WTC11 (cell line): ENCODE data around the gene TRAPPC10. TPM values are rescaled to one million over a fixed set of nuclear protein-coding genes. Genes with fewer than 3 reads are reported as not detected.

Source experiments
- ATAC-seq: fragments of 200-7000 bp; cut with Tn5 transposase; 2 replicates; pipeline ENCODE4 v1.10.0; 2021; ENCODE audit warnings: mild to moderate bottlenecking, moderate library complexity
- CTCF ChIA-PET: fragments of 300-600 bp; sonication (Branson Sonifier 250); formaldehyde crosslinking; loops from one replicate; lab custom pipeline; 2021; ENCODE audit warnings: antibody characterized with exemption; lab: Charles Lee
- POLR2A ChIA-PET: fragments of 350-600 bp; sonication (Branson Sonifier 250); formaldehyde crosslinking; loops from one replicate; lab custom pipeline; 2021; ENCODE audit warnings: antibody characterized with exemption; lab: Charles Lee
- DNase-seq: peaks from one replicate; pipeline ENCODE4 v3.0.0; 2021; ENCODE audit warnings: low spot score
- H3K27ac Mint-ChIP-seq: 2 replicates; pipeline ENCODE4 v1.8.0; 2021; ENCODE audit warnings: mixed read lengths
- H3K27me3 Mint-ChIP-seq: 2 replicates; pipeline ENCODE4 v1.8.0; 2021; ENCODE audit warnings: low read depth, mild to moderate bottlenecking, moderate library complexity, mixed read lengths
- H3K36me3 Mint-ChIP-seq: 2 replicates; pipeline ENCODE4 v1.8.0; 2021; ENCODE audit warnings: mixed read lengths
- H3K4me1 Mint-ChIP-seq: 2 replicates; pipeline ENCODE4 v1.8.0; 2022; ENCODE audit warnings: mixed read lengths
- H3K4me3 Mint-ChIP-seq: 2 replicates; pipeline ENCODE4 v1.8.0; 2021; ENCODE audit warnings: mild to moderate bottlenecking, moderate library complexity, mixed read lengths
- H3K9me3 Mint-ChIP-seq: 2 replicates; pipeline ENCODE4 v1.8.0; 2021; ENCODE audit warnings: mixed read lengths
- ETV6 ChIP-seq: sonication (generic); formaldehyde crosslinking; IDR thresholded peaks from 2 replicates; pipeline ENCODE4 v1.8.1; 2022; ENCODE audit warnings: mild to moderate bottlenecking, missing genetic modification reagents
- FOXK1 ChIP-seq: sonication (generic); formaldehyde crosslinking; IDR thresholded peaks from 2 replicates; pipeline ENCODE4 v1.8.0; 2022; ENCODE audit warnings: mild to moderate bottlenecking, moderate library complexity, missing genetic modification reagents
- IRF2 ChIP-seq: sonication (generic); formaldehyde crosslinking; IDR thresholded peaks from 2 replicates; pipeline ENCODE4 v1.8.0; 2022; ENCODE audit warnings: low read depth, missing genetic modification reagents, borderline replicate concordance
- NR2C2 ChIP-seq: sonication (generic); formaldehyde crosslinking; IDR thresholded peaks from 2 replicates; pipeline ENCODE4 v1.8.0; 2022; ENCODE audit warnings: mild to moderate bottlenecking, missing genetic modification reagents
- RELA ChIP-seq: sonication (generic); formaldehyde crosslinking; IDR thresholded peaks from 2 replicates; pipeline ENCODE4 v1.8.1; 2022; ENCODE audit warnings: missing genetic modification reagents, mild to moderate bottlenecking, borderline replicate concordance
- SMAD3 ChIP-seq: sonication (generic); formaldehyde crosslinking; IDR thresholded peaks from 2 replicates; pipeline ENCODE4 v1.8.0; 2022; ENCODE audit warnings: missing genetic modification reagents, mild to moderate bottlenecking, borderline replicate concordance
- SP1 ChIP-seq: sonication (generic); formaldehyde crosslinking; conservative IDR thresholded peaks from 2 replicates; pipeline ENCODE4 v1.8.1; 2022; ENCODE audit warnings: missing genetic modification reagents
- ZNF219 ChIP-seq: sonication (generic); formaldehyde crosslinking; IDR thresholded peaks from 2 replicates; pipeline ENCODE4 v1.8.0; 2023; ENCODE audit warnings: missing genetic modification reagents, mild to moderate bottlenecking, borderline replicate concordance
- ZNF317 ChIP-seq: sonication (generic); formaldehyde crosslinking; IDR thresholded peaks from 2 replicates; pipeline ENCODE4 v1.8.1; 2023; ENCODE audit warnings: low read depth, mild to moderate bottlenecking, moderate library complexity, missing genetic modification reagents, borderline replicate concordance
- ZNF423 ChIP-seq: fragments of 250-450 bp; sonication (Bioruptor Pico); IDR thresholded peaks from 2 replicates; pipeline ENCODE4 v2.1.2; 2022; ENCODE audit warnings: mild to moderate bottlenecking, moderate library complexity
- ZNF671 ChIP-seq: fragments of 250-450 bp; sonication (Bioruptor Pico); IDR thresholded peaks from 2 replicates; pipeline ENCODE4 v1.8.0; 2021; ENCODE audit warnings: mild to moderate bottlenecking
- total RNA-seq: library from RNA; stranded (reverse); gene quantifications from 3 replicates; pipeline ENCODE4 v1.2.3, GENCODE V29; 2021
- TF ChIP-seq, protein P1 (sequence below): sonication (generic); formaldehyde crosslinking; IDR thresholded peaks from 2 replicates; pipeline ENCODE4 v1.8.1; 2022; ENCODE audit warnings: mild to moderate bottlenecking, moderate library complexity, missing genetic modification reagents
- TF ChIP-seq, protein P2 (sequence below): sonication (generic); formaldehyde crosslinking; IDR thresholded peaks from 2 replicates; pipeline ENCODE4 v1.8.0; 2023; ENCODE audit warnings: missing genetic modification reagents
- TF ChIP-seq, protein P3 (sequence below): sonication (generic); formaldehyde crosslinking; IDR thresholded peaks from 2 replicates; pipeline ENCODE4 v1.8.0; 2022; ENCODE audit warnings: mild to moderate bottlenecking, missing genetic modification reagents
- TF ChIP-seq, protein P4 (sequence below): fragments of 250-450 bp; sonication (Bioruptor Pico); IDR thresholded peaks from 2 replicates; pipeline ENCODE4 v1.8.0; 2021; ENCODE audit warnings: mild to moderate bottlenecking
- TF ChIP-seq, protein P5 (sequence below): sonication (generic); formaldehyde crosslinking; IDR thresholded peaks from 2 replicates; pipeline ENCODE4 v1.8.1; 2022; ENCODE audit warnings: low read depth, mild to moderate bottlenecking, moderate library complexity, missing genetic modification reagents, borderline replicate concordance
- TF ChIP-seq, protein P6 (sequence below): sonication (generic); formaldehyde crosslinking; IDR thresholded peaks from 2 replicates; pipeline ENCODE4 v1.8.1; 2023; ENCODE audit warnings: mild to moderate bottlenecking, missing genetic modification reagents, borderline replicate concordance

Gene TRAPPC10
- total RNA-seq, 1 experiment from 2014 or later: 34.5 TPM

DNA sequence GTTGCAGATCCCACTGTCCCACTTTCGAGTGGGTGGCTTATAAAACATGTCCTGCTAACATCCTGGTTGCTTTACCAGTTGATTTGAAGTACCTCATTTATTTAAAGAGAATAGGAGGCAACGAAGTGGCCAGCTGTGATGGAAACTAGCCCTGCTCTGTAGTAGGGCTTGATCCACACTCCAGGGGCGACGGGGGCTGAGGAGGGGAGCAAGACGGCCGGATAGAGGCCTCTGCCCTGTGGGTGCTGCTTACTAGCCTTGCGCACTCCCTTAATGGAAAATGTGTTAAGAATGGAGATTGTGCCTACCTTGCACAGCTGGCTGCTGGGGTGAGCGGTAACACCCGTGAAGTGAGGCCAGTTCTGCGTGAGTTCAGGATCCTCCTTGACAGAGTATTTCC lies 54.0 kb downstream of the TRAPPC10 start:
- H3K27me3 Mint-ChIP-seq: no peaks in the 10 kb centered on the region
- no peak overlapping the region for H3K4me3 Mint-ChIP-seq
- CTCF ChIA-PET: no interaction called here
- TF ChIP-seq ZNF671: no peak
- no peak for TF ChIP-seq ZNF317 (CRISPR knock-in tag)
- TF ChIP-seq NR2C2 (CRISPR knock-in tag): no peak
- TF ChIP-seq FOXK1 (CRISPR knock-in tag): no peak
- TF ChIP-seq, protein P1, sequence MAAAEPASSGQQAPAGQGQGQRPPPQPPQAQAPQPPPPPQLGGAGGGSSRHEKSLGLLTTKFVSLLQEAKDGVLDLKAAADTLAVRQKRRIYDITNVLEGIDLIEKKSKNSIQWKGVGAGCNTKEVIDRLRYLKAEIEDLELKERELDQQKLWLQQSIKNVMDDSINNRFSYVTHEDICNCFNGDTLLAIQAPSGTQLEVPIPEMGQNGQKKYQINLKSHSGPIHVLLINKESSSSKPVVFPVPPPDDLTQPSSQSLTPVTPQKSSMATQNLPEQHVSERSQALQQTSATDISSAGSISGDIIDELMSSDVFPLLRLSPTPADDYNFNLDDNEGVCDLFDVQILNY (CRISPR knock-in tag): no peak
- H3K9me3 Mint-ChIP-seq: no peaks in the 10 kb centered on the region
- no peak for ATAC-seq
- POLR2A ChIA-PET: no interaction called here
- peak overlapping the region; percentile 39 for H3K27ac Mint-ChIP-seq
- peaks cover 5% of the 10 kb centered on the region; the same call in 1 of the 2 replicates for H3K4me1 Mint-ChIP-seq
- peaks cover 12% of the 10 kb centered on the region for H3K36me3 Mint-ChIP-seq
- DNase-seq: no peak

DNA sequence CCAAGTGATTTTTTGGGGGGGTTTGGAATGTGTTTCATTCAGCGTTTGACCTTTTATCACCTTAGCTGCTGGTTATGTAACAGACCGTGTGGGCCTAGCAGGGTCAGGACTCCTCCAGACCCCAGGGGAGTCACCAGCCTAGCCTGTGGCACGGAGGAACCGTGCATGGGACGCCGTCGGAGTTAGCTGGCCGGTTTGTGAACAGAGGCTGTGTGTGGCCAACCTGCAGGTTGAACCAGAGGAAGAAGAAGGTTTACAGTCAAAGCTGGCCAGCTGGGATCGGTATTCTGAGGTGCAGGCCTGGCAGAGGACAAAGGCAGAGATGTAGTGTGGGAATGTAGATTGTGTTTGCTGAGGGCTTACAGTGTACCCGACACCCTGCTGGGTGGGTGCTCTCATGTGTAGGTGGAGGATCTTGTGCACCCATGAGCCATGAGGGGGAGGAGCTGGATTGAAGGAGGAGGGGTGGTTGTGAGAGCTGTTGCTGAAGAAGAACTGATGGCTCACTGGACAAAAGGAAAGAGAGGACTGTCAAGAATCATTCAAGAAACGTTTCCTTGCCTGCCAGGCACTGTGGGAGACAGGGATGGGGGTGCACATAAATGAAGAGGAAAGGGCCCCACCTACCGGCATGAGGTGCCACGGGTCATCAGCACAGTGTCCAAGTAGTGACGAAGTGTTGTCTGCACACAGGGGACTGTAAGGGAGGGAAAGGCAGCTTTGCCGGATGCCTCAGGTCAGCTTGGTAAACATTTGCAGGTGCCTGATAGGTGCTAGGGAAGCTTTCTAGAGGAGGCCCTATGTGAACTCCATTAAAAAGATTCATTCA lies 55.1 kb downstream of the TRAPPC10 start:
- ChIA-PET CTCF (no interaction called here), POLR2A (no interaction called here)
- no peak for DNase-seq
- ATAC-seq: no peak
- Mint-ChIP-seq H3K36me3 (peaks cover 12% of the 10 kb centered on the region), H3K9me3 (no peaks in the 10 kb centered on the region), H3K27me3 (no peaks in the 10 kb centered on the region), H3K4me1 (peaks cover 5% of the 10 kb centered on the region; the same call in 1 of the 2 replicates), H3K4me3 (no peak overlapping the region), H3K27ac (peak overlapping the region; percentile 75)
- TF ChIP-seq, protein P2, sequence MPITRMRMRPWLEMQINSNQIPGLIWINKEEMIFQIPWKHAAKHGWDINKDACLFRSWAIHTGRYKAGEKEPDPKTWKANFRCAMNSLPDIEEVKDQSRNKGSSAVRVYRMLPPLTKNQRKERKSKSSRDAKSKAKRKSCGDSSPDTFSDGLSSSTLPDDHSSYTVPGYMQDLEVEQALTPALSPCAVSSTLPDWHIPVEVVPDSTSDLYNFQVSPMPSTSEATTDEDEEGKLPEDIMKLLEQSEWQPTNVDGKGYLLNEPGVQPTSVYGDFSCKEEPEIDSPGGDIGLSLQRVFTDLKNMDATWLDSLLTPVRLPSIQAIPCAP (CRISPR knock-in tag): no peak
- peak; percentile 7; the same call in 1 of the 2 replicates for TF ChIP-seq ZNF423 (CRISPR knock-in tag)

DNA sequence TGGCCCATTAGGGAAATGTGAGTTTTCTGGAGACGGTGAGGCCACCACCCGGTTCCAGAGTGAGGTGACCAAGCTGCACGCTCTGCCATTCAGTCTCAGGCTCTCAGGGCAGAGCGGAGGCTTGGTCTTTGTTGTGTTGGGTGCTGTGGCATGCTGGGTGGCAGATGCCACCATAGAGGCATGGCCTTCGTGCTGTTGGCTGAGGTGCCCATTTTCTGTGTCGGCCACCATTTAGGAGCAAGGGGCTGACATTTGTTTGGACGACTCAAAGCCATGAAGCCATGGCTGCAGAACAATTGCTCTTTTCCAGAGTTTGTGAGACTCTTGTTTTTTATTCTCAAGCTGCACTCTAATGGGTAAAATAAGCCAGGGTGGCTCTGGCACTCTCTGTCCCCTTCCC lies 58.3 kb downstream of the TRAPPC10 start:
- no peak for TF ChIP-seq ETV6 (CRISPR knock-in tag)
- TF ChIP-seq, protein P3, sequence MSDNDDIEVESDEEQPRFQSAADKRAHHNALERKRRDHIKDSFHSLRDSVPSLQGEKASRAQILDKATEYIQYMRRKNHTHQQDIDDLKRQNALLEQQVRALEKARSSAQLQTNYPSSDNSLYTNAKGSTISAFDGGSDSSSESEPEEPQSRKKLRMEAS (CRISPR knock-in tag): no peak
- TF ChIP-seq, protein P4, sequence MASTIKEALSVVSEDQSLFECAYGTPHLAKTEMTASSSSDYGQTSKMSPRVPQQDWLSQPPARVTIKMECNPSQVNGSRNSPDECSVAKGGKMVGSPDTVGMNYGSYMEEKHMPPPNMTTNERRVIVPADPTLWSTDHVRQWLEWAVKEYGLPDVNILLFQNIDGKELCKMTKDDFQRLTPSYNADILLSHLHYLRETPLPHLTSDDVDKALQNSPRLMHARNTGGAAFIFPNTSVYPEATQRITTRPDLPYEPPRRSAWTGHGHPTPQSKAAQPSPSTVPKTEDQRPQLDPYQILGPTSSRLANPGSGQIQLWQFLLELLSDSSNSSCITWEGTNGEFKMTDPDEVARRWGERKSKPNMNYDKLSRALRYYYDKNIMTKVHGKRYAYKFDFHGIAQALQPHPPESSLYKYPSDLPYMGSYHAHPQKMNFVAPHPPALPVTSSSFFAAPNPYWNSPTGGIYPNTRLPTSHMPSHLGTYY: no peak
- Mint-ChIP-seq H3K9me3 (no peaks in the 10 kb centered on the region), H3K4me3 (no peak overlapping the region), H3K4me1 (peaks cover 5% of the 10 kb centered on the region; the same call in 1 of the 2 replicates), H3K36me3 (peaks cover 17% of the 10 kb centered on the region), H3K27me3 (no peaks in the 10 kb centered on the region), H3K27ac (no peak overlapping the region)
- POLR2A ChIA-PET: no interaction called here
- DNase-seq: no peak
- CTCF ChIA-PET: interaction anchor here (0.5 kb wide), 1 partner anchor 1069 kb away, joined by 3 read pairs; no protein-coding TSS in a partner anchor
- no peak for ATAC-seq

DNA sequence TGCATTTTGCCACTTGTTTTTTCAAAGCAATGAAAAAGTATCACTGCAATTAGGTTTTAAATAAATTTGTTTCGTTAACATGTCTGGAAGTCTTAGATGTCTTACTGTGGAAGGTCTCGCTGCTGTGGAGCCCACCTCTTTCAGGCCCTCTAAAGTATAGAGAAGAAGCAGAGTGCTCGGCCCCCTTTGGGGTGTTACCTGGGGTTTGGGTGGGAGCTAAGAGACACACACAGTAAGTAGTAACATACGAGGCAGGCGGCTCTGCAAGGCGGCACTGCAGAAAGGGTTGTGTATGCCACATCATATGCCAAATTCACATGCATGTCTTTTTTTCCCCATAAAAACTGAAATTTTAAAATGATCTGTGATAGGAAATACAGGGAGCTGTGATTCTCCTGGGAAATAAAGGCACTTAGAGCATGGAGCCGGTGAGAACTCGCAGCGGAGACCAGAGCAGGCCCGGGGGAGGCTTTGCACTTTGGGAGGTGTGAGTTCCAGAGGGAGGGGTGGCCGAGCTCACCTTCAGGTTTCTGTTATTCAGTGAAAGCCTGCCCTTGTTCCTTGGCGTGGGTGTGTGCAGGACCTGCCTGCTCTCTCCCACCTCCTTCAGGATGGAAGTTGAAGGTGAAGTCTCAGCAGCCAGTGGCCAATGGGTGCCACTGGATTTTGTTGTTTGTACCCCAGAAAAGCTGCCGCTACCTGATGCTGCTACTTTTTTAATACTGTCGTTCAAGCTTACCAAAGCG lies 59.4 kb downstream of the TRAPPC10 start:
- Mint-ChIP-seq H3K9me3 (no peaks in the 10 kb centered on the region), H3K4me3 (no peak overlapping the region), H3K36me3 (peaks cover 24% of the 10 kb centered on the region), H3K27me3 (no peaks in the 10 kb centered on the region), H3K27ac (0 out of 2 replicates have a peak overlapping the region, but pooled peaks have one; percentile 11), H3K4me1 (peaks cover 5% of the 10 kb centered on the region; the same call in 1 of the 2 replicates)
- ATAC-seq: peak; percentile 73
- POLR2A ChIA-PET: no interaction called here
- CTCF ChIA-PET: interaction anchor here (1.0 to 1.2 kb wide), 4 partner anchors 14 to 58 kb away, joined by 3 to 4 read pairs (median 4); no protein-coding TSS in a partner anchor
- no peak for DNase-seq
- no peak for TF ChIP-seq FOXK1 (CRISPR knock-in tag)
- no peak for TF ChIP-seq IRF2 (CRISPR knock-in tag)
- no peak for TF ChIP-seq SMAD3 (CRISPR knock-in tag)
- TF ChIP-seq, protein P5, sequence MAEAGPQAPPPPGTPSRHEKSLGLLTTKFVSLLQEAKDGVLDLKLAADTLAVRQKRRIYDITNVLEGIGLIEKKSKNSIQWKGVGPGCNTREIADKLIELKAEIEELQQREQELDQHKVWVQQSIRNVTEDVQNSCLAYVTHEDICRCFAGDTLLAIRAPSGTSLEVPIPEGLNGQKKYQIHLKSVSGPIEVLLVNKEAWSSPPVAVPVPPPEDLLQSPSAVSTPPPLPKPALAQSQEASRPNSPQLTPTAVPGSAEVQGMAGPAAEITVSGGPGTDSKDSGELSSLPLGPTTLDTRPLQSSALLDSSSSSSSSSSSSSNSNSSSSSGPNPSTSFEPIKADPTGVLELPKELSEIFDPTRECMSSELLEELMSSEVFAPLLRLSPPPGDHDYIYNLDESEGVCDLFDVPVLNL (CRISPR knock-in tag): no peak
- TF ChIP-seq, protein P6, sequence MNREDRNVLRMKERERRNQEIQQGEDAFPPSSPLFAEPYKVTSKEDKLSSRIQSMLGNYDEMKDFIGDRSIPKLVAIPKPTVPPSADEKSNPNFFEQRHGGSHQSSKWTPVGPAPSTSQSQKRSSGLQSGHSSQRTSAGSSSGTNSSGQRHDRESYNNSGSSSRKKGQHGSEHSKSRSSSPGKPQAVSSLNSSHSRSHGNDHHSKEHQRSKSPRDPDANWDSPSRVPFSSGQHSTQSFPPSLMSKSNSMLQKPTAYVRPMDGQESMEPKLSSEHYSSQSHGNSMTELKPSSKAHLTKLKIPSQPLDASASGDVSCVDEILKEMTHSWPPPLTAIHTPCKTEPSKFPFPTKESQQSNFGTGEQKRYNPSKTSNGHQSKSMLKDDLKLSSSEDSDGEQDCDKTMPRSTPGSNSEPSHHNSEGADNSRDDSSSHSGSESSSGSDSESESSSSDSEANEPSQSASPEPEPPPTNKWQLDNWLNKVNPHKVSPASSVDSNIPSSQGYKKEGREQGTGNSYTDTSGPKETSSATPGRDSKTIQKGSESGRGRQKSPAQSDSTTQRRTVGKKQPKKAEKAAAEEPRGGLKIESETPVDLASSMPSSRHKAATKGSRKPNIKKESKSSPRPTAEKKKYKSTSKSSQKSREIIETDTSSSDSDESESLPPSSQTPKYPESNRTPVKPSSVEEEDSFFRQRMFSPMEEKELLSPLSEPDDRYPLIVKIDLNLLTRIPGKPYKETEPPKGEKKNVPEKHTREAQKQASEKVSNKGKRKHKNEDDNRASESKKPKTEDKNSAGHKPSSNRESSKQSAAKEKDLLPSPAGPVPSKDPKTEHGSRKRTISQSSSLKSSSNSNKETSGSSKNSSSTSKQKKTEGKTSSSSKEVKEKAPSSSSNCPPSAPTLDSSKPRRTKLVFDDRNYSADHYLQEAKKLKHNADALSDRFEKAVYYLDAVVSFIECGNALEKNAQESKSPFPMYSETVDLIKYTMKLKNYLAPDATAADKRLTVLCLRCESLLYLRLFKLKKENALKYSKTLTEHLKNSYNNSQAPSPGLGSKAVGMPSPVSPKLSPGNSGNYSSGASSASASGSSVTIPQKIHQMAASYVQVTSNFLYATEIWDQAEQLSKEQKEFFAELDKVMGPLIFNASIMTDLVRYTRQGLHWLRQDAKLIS (CRISPR knock-in tag): no peak
- TF ChIP-seq, protein P3 (CRISPR knock-in tag): no peak
- TF ChIP-seq SP1 (CRISPR knock-in tag): no peak
- no peak for TF ChIP-seq ZNF219 (CRISPR knock-in tag)
- no peak for TF ChIP-seq RELA (CRISPR knock-in tag)
